WTC11 (cell line): ENCODE data around the gene NEK11. TPM values are rescaled to one million over a fixed set of nuclear protein-coding genes. Genes with fewer than 3 reads are reported as not detected.

ENCODE experiments used
- ATAC-seq: fragments of 200-7000 bp; cut with Tn5 transposase; 2 replicates; pipeline ENCODE4 v1.10.0; 2021; ENCODE audit warnings: mild to moderate bottlenecking, moderate library complexity
- CTCF ChIA-PET: fragments of 300-600 bp; sonication (Branson Sonifier 250); formaldehyde crosslinking; loops from one replicate; lab custom pipeline; 2021; ENCODE audit warnings: antibody characterized with exemption; lab: Charles Lee
- POLR2A ChIA-PET: fragments of 350-600 bp; sonication (Branson Sonifier 250); formaldehyde crosslinking; loops from one replicate; lab custom pipeline; 2021; ENCODE audit warnings: antibody characterized with exemption; lab: Charles Lee
- DNase-seq: peaks from one replicate; pipeline ENCODE4 v3.0.0; 2021; ENCODE audit warnings: low spot score
- H3K27ac Mint-ChIP-seq: 2 replicates; pipeline ENCODE4 v1.8.0; 2021; ENCODE audit warnings: mixed read lengths
- H3K27me3 Mint-ChIP-seq: 2 replicates; pipeline ENCODE4 v1.8.0; 2021; ENCODE audit warnings: low read depth, mild to moderate bottlenecking, moderate library complexity, mixed read lengths
- H3K36me3 Mint-ChIP-seq: 2 replicates; pipeline ENCODE4 v1.8.0; 2021; ENCODE audit warnings: mixed read lengths
- H3K4me1 Mint-ChIP-seq: 2 replicates; pipeline ENCODE4 v1.8.0; 2022; ENCODE audit warnings: mixed read lengths
- H3K4me3 Mint-ChIP-seq: 2 replicates; pipeline ENCODE4 v1.8.0; 2021; ENCODE audit warnings: mild to moderate bottlenecking, moderate library complexity, mixed read lengths
- H3K9me3 Mint-ChIP-seq: 2 replicates; pipeline ENCODE4 v1.8.0; 2021; ENCODE audit warnings: mixed read lengths
- AR ChIP-seq: fragments of 250-450 bp; sonication (Bioruptor Pico); IDR thresholded peaks from 2 replicates; pipeline ENCODE4 v1.9.0; 2021; ENCODE audit warnings: mild to moderate bottlenecking
- ARID4B ChIP-seq: sonication (generic); formaldehyde crosslinking; IDR thresholded peaks from 2 replicates; pipeline ENCODE4 v1.8.0; 2023; ENCODE audit warnings: missing genetic modification reagents, mild to moderate bottlenecking, borderline replicate concordance
- ATF6 ChIP-seq: sonication (generic); formaldehyde crosslinking; IDR thresholded peaks from 2 replicates; pipeline ENCODE4 v1.8.1; 2023; ENCODE audit warnings: mild to moderate bottlenecking, missing genetic modification reagents
- CREM ChIP-seq: sonication (generic); formaldehyde crosslinking; IDR thresholded peaks from 2 replicates; pipeline ENCODE4 v1.8.1; 2022; ENCODE audit warnings: mild to moderate bottlenecking, missing genetic modification reagents, moderate library complexity
- GRHL2 ChIP-seq: fragments of 250-450 bp; sonication (Bioruptor Pico); IDR thresholded peaks from 2 replicates; pipeline ENCODE4 v1.8.0; 2022; ENCODE audit warnings: mild to moderate bottlenecking, moderate library complexity; ENCODE audit not compliant: insufficient replicate concordance, severe bottlenecking
- HMGA2 ChIP-seq: fragments of 250-450 bp; sonication (Bioruptor Pico); IDR thresholded peaks from 2 replicates; pipeline ENCODE4 v1.4.0; 2021; ENCODE audit warnings: mild to moderate bottlenecking, moderate library complexity
- IRF2 ChIP-seq: sonication (generic); formaldehyde crosslinking; IDR thresholded peaks from 2 replicates; pipeline ENCODE4 v1.8.0; 2022; ENCODE audit warnings: low read depth, missing genetic modification reagents, borderline replicate concordance
- NFYB ChIP-seq: sonication (generic); formaldehyde crosslinking; conservative IDR thresholded peaks from 2 replicates; pipeline ENCODE4 v1.8.0; 2022; ENCODE audit warnings: low read depth, missing genetic modification reagents
- NR1H2 ChIP-seq: sonication (generic); formaldehyde crosslinking; IDR thresholded peaks from 2 replicates; pipeline ENCODE4 v1.9.0; 2021; ENCODE audit warnings: mild to moderate bottlenecking, moderate library complexity, missing genetic modification reagents
- OVOL2 ChIP-seq: fragments of 250-450 bp; sonication (Bioruptor Pico); IDR thresholded peaks from 2 replicates; pipeline ENCODE4 v1.9.0; 2021; ENCODE audit warnings: mild to moderate bottlenecking, borderline replicate concordance
- PREB ChIP-seq: sonication (generic); formaldehyde crosslinking; IDR thresholded peaks from 2 replicates; pipeline ENCODE4 v1.8.1; 2022; ENCODE audit warnings: mild to moderate bottlenecking, missing genetic modification reagents, moderate library complexity, borderline replicate concordance
- RORB ChIP-seq: fragments of 250-450 bp; sonication (Bioruptor Pico); IDR thresholded peaks from 2 replicates; pipeline ENCODE4 v1.9.0; 2021; ENCODE audit warnings: mild to moderate bottlenecking
- SOX15 ChIP-seq: fragments of 250-450 bp; sonication (Bioruptor Pico); IDR thresholded peaks from 2 replicates; pipeline ENCODE4 v1.9.0; 2021; ENCODE audit warnings: mild to moderate bottlenecking
- SP1 ChIP-seq: sonication (generic); formaldehyde crosslinking; conservative IDR thresholded peaks from 2 replicates; pipeline ENCODE4 v1.8.1; 2022; ENCODE audit warnings: missing genetic modification reagents
- TCF7 ChIP-seq: sonication (generic); formaldehyde crosslinking; IDR thresholded peaks from 2 replicates; pipeline ENCODE4 v1.8.0; 2022; ENCODE audit warnings: mild to moderate bottlenecking, low read depth, missing genetic modification reagents, moderate library complexity
- TP53 ChIP-seq: sonication (generic); formaldehyde crosslinking; IDR thresholded peaks from 2 replicates; pipeline ENCODE4 v1.8.1; 2023; ENCODE audit warnings: mild to moderate bottlenecking, missing genetic modification reagents
- USF1 ChIP-seq: sonication (generic); formaldehyde crosslinking; IDR thresholded peaks from 2 replicates; pipeline ENCODE4 v1.8.0; 2022; ENCODE audit warnings: mild to moderate bottlenecking, missing genetic modification reagents
- USF2 ChIP-seq: sonication (generic); formaldehyde crosslinking; IDR thresholded peaks from 2 replicates; pipeline ENCODE4 v1.8.1; 2023; ENCODE audit warnings: mild to moderate bottlenecking, missing genetic modification reagents, moderate library complexity
- total RNA-seq: library from RNA; stranded (reverse); gene quantifications from 3 replicates; pipeline ENCODE4 v1.2.3, GENCODE V29; 2021

Gene NEK11
- total RNA-seq, 1 experiment from 2014 or later, result 1.6 TPM

GRCh38 chr3:131394400-131394799, 367.7 kb downstream of the NEK11 start (continued):
- TF ChIP-seq AR (CRISPR knock-in tag), result no peak
- no peak for TF ChIP-seq CREM
- TF ChIP-seq OVOL2 (CRISPR knock-in tag), result no peak
- no peak for TF ChIP-seq NR1H2 (CRISPR knock-in tag)
- TF ChIP-seq TCF7, result no peak
- no peak for TF ChIP-seq PREB (CRISPR knock-in tag)
- no peak for TF ChIP-seq USF2 (CRISPR knock-in tag)

GRCh38 chr3:131396170-131396569, 369.5 kb downstream of the NEK11 start:
- Mint-ChIP-seq H3K27me3 (no peaks in the 10 kb centered on the region), H3K27ac (no peak overlapping the region), H3K9me3 (peaks cover 12% of the 10 kb centered on the region), H3K36me3 (no peaks in the 10 kb centered on the region), H3K4me1 (no peaks in the 10 kb centered on the region), H3K4me3 (no peak overlapping the region)
- DNase-seq, result no peak
- no peak for TF ChIP-seq SOX15 (CRISPR knock-in tag)
- peak; percentile 40; the same call in 1 of the 2 replicates for TF ChIP-seq NFYB (CRISPR knock-in tag)
- ATAC-seq, result no peak
- POLR2A ChIA-PET, result no interaction called here
- CTCF ChIA-PET, result no interaction called here

- ChIA-PET CTCF (no interaction called here), POLR2A (no interaction called here)
- Mint-ChIP-seq H3K27me3 (no peaks in the 10 kb centered on the region), H3K9me3 (peaks cover 12% of the 10 kb centered on the region), H3K27ac (no peak overlapping the region), H3K36me3 (no peaks in the 10 kb centered on the region), H3K4me1 (no peaks in the 10 kb centered on the region), H3K4me3 (no peak overlapping the region)
- DNase-seq (no peak), ATAC-seq (peak; percentile 80)
- TF ChIP-seq ATF6 (no peak), PREB (CRISPR knock-in tag) (no peak), HMGA2 (no peak), ARID4B (CRISPR knock-in tag) (no peak), CREM (no peak), RORB (CRISPR knock-in tag) (no peak), TP53 (no peak), SP1 (CRISPR knock-in tag) (no peak), IRF2 (CRISPR knock-in tag) (no peak), USF1 (CRISPR knock-in tag) (no peak), GRHL2 (CRISPR knock-in tag) (no peak), TCF7 (no peak)
These were observed 371.2 kb downstream of the NEK11 start for GRCh38 chr3:131397889-131398288.
